ENCODE measurements around the gene TSPAN9.

GRCh38 chr12:3251691-3252090 lies 174.5 kb downstream of the TSPAN9 start:
- TF ChIP-seq EZH2 (IDR thresholded peaks at IDR 0.05; ENCODE audit: borderline replicate concordance, low read length) (no peak), CTCF (IDR thresholded peaks at IDR 0.05; ENCODE audit: low read length) (no peak)

All from OCI-LY1 (cell line).